ENCODE data around the gene CUTC.

CUTC gene

GRCh38 chr10:99779335-99779734 lies 47.3 kb downstream of the CUTC start:
- no peak for TF ChIP-seq CTCF (IDR thresholded peaks at IDR 0.05; ENCODE audit: control extremely low read depth, extremely low read depth, low read depth, missing control alignments)
- no peak for DNase-seq (ENCODE audit: extremely low spot score)
- CTCF ChIA-PET, result no interaction called here
- POLR2A ChIA-PET, result no interaction called here

GRCh38 chr10:99781734-99782429 lies 49.8 kb downstream of the CUTC start:
- CTCF ChIA-PET, result interaction anchor here (1.0 to 1.5 kb wide), 2 partner anchors 14 to 49 kb away, joined by 3 read pairs; partner anchors contain the start of genes COX15 and CUTC
- POLR2A ChIA-PET, result no interaction called here
- no peak for TF ChIP-seq CTCF (IDR thresholded peaks at IDR 0.05; ENCODE audit: control extremely low read depth, extremely low read depth, low read depth, missing control alignments)
- DNase-seq (ENCODE audit: extremely low spot score), result no peak

- ChIA-PET POLR2A (no interaction called here), CTCF (interaction anchor here (1.0 kb wide), 1 partner anchor 50 kb away, joined by 3 read pairs; the partner anchor contains the start of genes COX15 and CUTC)
- no peak for TF ChIP-seq CTCF (IDR thresholded peaks at IDR 0.05; ENCODE audit: control extremely low read depth, extremely low read depth, low read depth, missing control alignments)
- no peak for DNase-seq (ENCODE audit: extremely low spot score)
These were observed 50.6 kb downstream of the CUTC start, which contains the start of gene ABCC2 for GRCh38 chr10:99782447-99783286. Gene ABCC2, plus strand, starts transcription at chr10:99782640. Its CDS starts 205 bp downstream, at chr10:99782845.

GRCh38 chr10:99784016-99784726 lies 52.1 kb downstream of the CUTC start:
- ChIA-PET CTCF (interaction anchor here (1.4 kb wide), 1 partner anchor 48 kb away, joined by 3 read pairs; no protein-coding TSS in a partner anchor), POLR2A (no interaction called here)

GRCh38 chr10:99784727-99785441 lies 52.9 kb downstream of the CUTC start:
- ChIA-PET POLR2A (no interaction called here), CTCF (interaction anchor here (1.1 to 1.4 kb wide), 2 partner anchors 13 to 47 kb away, joined by 3 read pairs; no protein-coding TSS in a partner anchor)
- TF ChIP-seq CTCF (IDR thresholded peaks at IDR 0.05; ENCODE audit: control extremely low read depth, extremely low read depth, low read depth, missing control alignments), result no peak
- DNase-seq (ENCODE audit: extremely low spot score), result no peak

More at GRCh38 chr10:99784016-99784726, 52.1 kb downstream of the CUTC start:
- no peak for TF ChIP-seq CTCF (IDR thresholded peaks at IDR 0.05; ENCODE audit: control extremely low read depth, extremely low read depth, low read depth, missing control alignments)
- no peak for DNase-seq (ENCODE audit: extremely low spot score)
